Measurements from ENCODE around the gene TTC1.

TTC1 gene

GRCh38 chr5:160092960-160093707, 84.2 kb downstream of the TTC1 start:
- DNase-seq (ENCODE audit: insufficient read length) (no peak), FAIRE-seq (peak; percentile 76)
- TF ChIP-seq POLR2AphosphoS5 (IDR thresholded peaks at IDR 0.05; ENCODE audit: low read depth, low read length) (no peak), TAF1 (IDR thresholded peaks at IDR 0.05; ENCODE audit: borderline replicate concordance, low read depth, low read length) (no peak), POLR2A (IDR thresholded peaks at IDR 0.05; ENCODE audit: low read depth, low read length) (no peak)

- TF ChIP-seq POLR2AphosphoS5 (IDR thresholded peaks at IDR 0.05; ENCODE audit: low read depth, low read length) (no peak), POLR2A (IDR thresholded peaks at IDR 0.05; ENCODE audit: low read depth, low read length) (no peak), TAF1 (IDR thresholded peaks at IDR 0.05; ENCODE audit: borderline replicate concordance, low read depth, low read length) (no peak)
- DNase-seq (ENCODE audit: insufficient read length) (no peak), FAIRE-seq (peak; percentile 42)
Observed at GRCh38 chr5:160096178-160096577, 87.2 kb downstream of the TTC1 start.

- no peak for TF ChIP-seq POLR2AphosphoS5 (IDR thresholded peaks at IDR 0.05; ENCODE audit: low read depth, low read length)
- no peak for TF ChIP-seq TAF1 (IDR thresholded peaks at IDR 0.05; ENCODE audit: borderline replicate concordance, low read depth, low read length)
- no peak for TF ChIP-seq POLR2A (IDR thresholded peaks at IDR 0.05; ENCODE audit: low read depth, low read length)
- FAIRE-seq: no peak
- no peak for DNase-seq (ENCODE audit: insufficient read length)
Observed at GRCh38 chr5:160097991-160098390, 89.1 kb downstream of the TTC1 start.

GRCh38 chr5:160105686-160106360, 96.9 kb downstream of the TTC1 start:
- DNase-seq (ENCODE audit: insufficient read length): no peak
- FAIRE-seq: peak; percentile 48
- TF ChIP-seq POLR2A (IDR thresholded peaks at IDR 0.05; ENCODE audit: low read depth, low read length) (no peak), POLR2AphosphoS5 (IDR thresholded peaks at IDR 0.05; ENCODE audit: low read depth, low read length) (no peak), TAF1 (IDR thresholded peaks at IDR 0.05; ENCODE audit: borderline replicate concordance, low read depth, low read length) (no peak)

- FAIRE-seq (no peak), DNase-seq (ENCODE audit: insufficient read length) (no peak)
- no peak for TF ChIP-seq POLR2AphosphoS5 (IDR thresholded peaks at IDR 0.05; ENCODE audit: low read depth, low read length)
- TF ChIP-seq TAF1 (IDR thresholded peaks at IDR 0.05; ENCODE audit: borderline replicate concordance, low read depth, low read length): no peak
- TF ChIP-seq POLR2A (IDR thresholded peaks at IDR 0.05; ENCODE audit: low read depth, low read length): no peak
Observed at GRCh38 chr5:160108124-160108523, 99.2 kb downstream of the TTC1 start.
